SK-N-SH treated with all-trans-retinoic acid at 6 μM for 48 hours (cell line): Measurements from ENCODE around the gene SLC6A16.
"Not testable (repeated sequence)": the region's sequence is repeated elsewhere in the genome, so short reads cannot be mapped to it uniquely, and the experiment has no call there.

ENCODE experiments used
- ATAC-seq: fragments of 200-7000 bp; cut with Tn5 transposase; 3 replicates; pipeline ENCODE4 v1.9.1; 2020; ENCODE audit warnings: mild to moderate bottlenecking, moderate library complexity
- BACH2 ChIP-seq: fragments of 250-450 bp; sonication (Bioruptor Pico); IDR thresholded peaks from 2 replicates; pipeline ENCODE4 v1.9.0; 2021; ENCODE audit warnings: mild to moderate bottlenecking, borderline replicate concordance
- CREB5 ChIP-seq: fragments of 250-450 bp; sonication (Bioruptor Pico); IDR thresholded peaks from 2 replicates; pipeline ENCODE4 v1.5.1; 2020; ENCODE audit warnings: low read depth, mild to moderate bottlenecking, moderate library complexity
- CSDC2 ChIP-seq: fragments of 250-450 bp; sonication (Bioruptor Pico); IDR thresholded peaks from 2 replicates; pipeline ENCODE4 v1.5.0; 2020; ENCODE audit warnings: mild to moderate bottlenecking, moderate library complexity
- ESRRG ChIP-seq: fragments of 250-450 bp; sonication (Bioruptor Pico); IDR thresholded peaks from 2 replicates; pipeline ENCODE4 v1.6.1; 2021; ENCODE audit warnings: mild to moderate bottlenecking
- GLIS3 ChIP-seq: fragments of 250-450 bp; sonication (Bioruptor Pico); IDR thresholded peaks from 2 replicates; pipeline ENCODE4 v1.5.0; 2020; ENCODE audit warnings: mild to moderate bottlenecking, moderate library complexity
- ISL1 ChIP-seq: fragments of 250-450 bp; sonication (Bioruptor Pico); IDR thresholded peaks from 2 replicates; pipeline ENCODE4 v2.1.2; 2022; ENCODE audit warnings: mild to moderate bottlenecking, moderate library complexity
- PATZ1 ChIP-seq: fragments of 250-450 bp; sonication (Bioruptor Pico); IDR thresholded peaks from 2 replicates; pipeline ENCODE4 v1.8.0; 2020; ENCODE audit warnings: mild to moderate bottlenecking, moderate library complexity, borderline replicate concordance
- POU6F1 ChIP-seq: fragments of 250-450 bp; sonication (Bioruptor Pico); IDR thresholded peaks from 2 replicates; pipeline ENCODE4 v1.8.0; 2021; ENCODE audit warnings: low read depth, mild to moderate bottlenecking, moderate library complexity, borderline replicate concordance
- PPARA ChIP-seq: fragments of 250-450 bp; sonication (Bioruptor Pico); IDR thresholded peaks from 2 replicates; pipeline ENCODE4 v1.5.0; 2020; ENCODE audit warnings: mild to moderate bottlenecking, borderline replicate concordance
- RARB ChIP-seq: fragments of 250-450 bp; sonication (Bioruptor Pico); IDR thresholded peaks from 2 replicates; pipeline ENCODE4 v1.8.0; 2021; ENCODE audit warnings: mild to moderate bottlenecking, moderate library complexity
- TCF4 ChIP-seq: fragments of 250-450 bp; sonication (Bioruptor Pico); IDR thresholded peaks from 2 replicates; pipeline ENCODE4 v1.8.0; 2021; ENCODE audit warnings: mild to moderate bottlenecking, moderate library complexity, borderline replicate concordance
- TOX ChIP-seq: fragments of 250-450 bp; sonication (Bioruptor Pico); IDR thresholded peaks from 2 replicates; pipeline ENCODE4 v1.8.0; 2021; ENCODE audit warnings: mild to moderate bottlenecking, moderate library complexity, borderline replicate concordance
- TSHZ2 ChIP-seq: fragments of 250-450 bp; sonication (Bioruptor Pico); IDR thresholded peaks from 2 replicates; pipeline ENCODE4 v1.5.0; 2020; ENCODE audit warnings: mild to moderate bottlenecking, moderate library complexity
- ZC3H10 ChIP-seq: fragments of 250-450 bp; sonication (Bioruptor Pico); IDR thresholded peaks from 2 replicates; pipeline ENCODE4 v1.5.1; 2021; ENCODE audit warnings: mild to moderate bottlenecking, moderate library complexity
- ZFP3 ChIP-seq: fragments of 250-450 bp; sonication (Bioruptor Pico); IDR thresholded peaks from 2 replicates; pipeline ENCODE4 v1.5.0; 2020; ENCODE audit warnings: mild to moderate bottlenecking, moderate library complexity
- ZNF565 ChIP-seq: fragments of 450-650 bp; formaldehyde crosslinking; conservative IDR thresholded peaks from 2 replicates; pipeline ENCODE4 v1.5.0; 2020; ENCODE audit warnings: low read depth, mild to moderate bottlenecking, moderate library complexity
- ZNF70 ChIP-seq: fragments of 450-650 bp; formaldehyde crosslinking; IDR thresholded peaks from 2 replicates; pipeline ENCODE4 v1.5.0; 2020; ENCODE audit warnings: mild to moderate bottlenecking, moderate library complexity
- ZNF8 ChIP-seq: fragments of 450-650 bp; formaldehyde crosslinking; IDR thresholded peaks from 2 replicates; pipeline ENCODE4 v1.5.0; 2020; ENCODE audit warnings: mild to moderate bottlenecking, moderate library complexity
- TF ChIP-seq, protein P1 (sequence below): fragments of 250-450 bp; sonication (Bioruptor Pico); IDR thresholded peaks from 2 replicates; pipeline ENCODE4 v1.5.1; 2021; ENCODE audit warnings: mild to moderate bottlenecking, moderate library complexity

SLC6A16 gene

GRCh38 chr19:49290517-49290916 is 34.5 kb downstream of the SLC6A16 start:
- no peak for TF ChIP-seq ZC3H10
- TF ChIP-seq PATZ1 (CRISPR knock-in tag), result no peak
- no peak for TF ChIP-seq BACH2 (CRISPR knock-in tag)
- TF ChIP-seq TCF4, result no peak
- TF ChIP-seq ISL1 (CRISPR knock-in tag), result no peak
- TF ChIP-seq TOX, result no peak
- no peak for TF ChIP-seq ZNF565
- no peak for TF ChIP-seq RARB (CRISPR knock-in tag)
- TF ChIP-seq ESRRG (CRISPR knock-in tag), result no peak
- TF ChIP-seq, all 23 proteins: peak for 0
- no peak for ATAC-seq

DNA sequence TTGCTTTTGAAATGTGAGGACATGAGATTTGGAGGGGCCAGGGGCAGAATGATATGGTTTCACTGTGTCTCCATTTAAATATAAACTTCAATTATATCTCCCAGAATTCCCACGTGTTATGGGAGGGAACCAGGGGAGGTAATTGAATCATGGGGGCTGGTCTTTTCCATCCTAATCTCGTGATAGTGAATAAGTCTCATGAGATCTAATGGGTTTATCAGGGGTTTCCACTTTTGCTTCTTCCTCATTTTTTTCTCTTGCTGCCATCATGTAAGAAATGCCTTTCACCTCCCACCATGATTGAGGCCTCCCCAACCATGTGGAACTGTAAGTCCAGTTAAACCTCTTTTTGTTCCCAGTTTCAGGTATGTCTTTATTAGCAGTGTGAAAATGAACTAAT is 35.7 kb downstream of the SLC6A16 start:
- ATAC-seq, result not testable (repeated sequence)

- not testable (repeated sequence) for ATAC-seq
Measured at GRCh38 chr19:49288205-49288604, 36.8 kb downstream of the SLC6A16 start.

DNA sequence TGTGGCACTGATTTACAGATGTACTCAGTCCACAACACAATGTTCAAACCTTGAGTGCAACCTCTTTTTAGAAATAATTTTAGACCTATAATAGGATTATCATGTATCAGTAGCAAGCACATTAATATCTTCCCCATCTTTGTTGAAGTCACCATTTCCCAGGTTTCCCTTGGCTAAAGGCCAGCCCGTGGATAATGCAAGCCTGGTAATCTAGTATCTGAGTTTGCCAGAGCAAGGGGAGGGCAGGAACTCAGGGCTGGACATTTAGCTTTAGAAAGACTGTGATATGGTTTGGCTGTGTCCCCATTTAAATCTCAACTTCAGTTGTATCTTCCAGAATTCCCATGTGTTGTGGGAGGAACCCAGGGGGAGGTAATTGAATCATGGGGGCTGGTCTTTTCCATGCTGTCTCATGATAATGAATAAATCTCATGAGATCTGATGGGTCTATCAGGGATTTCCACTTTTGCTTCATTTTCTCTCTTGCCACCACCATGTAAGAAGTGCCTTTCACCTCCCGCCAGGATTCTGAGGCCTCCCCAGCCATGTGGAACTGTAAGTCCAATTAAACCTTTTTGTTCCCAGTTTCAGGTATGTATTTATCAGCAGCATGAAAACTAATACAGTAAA is 37.7 kb downstream of the SLC6A16 start:
- TF ChIP-seq ZNF70 (CRISPR knock-in tag) (no peak), POU6F1 (CRISPR knock-in tag) (no peak), GLIS3 (no peak)
- ATAC-seq, result no peak

GRCh38 chr19:49282184-49282583 is 42.8 kb downstream of the SLC6A16 start:
- ATAC-seq, result no peak
- TF ChIP-seq ZNF70 (CRISPR knock-in tag) (no peak), PPARA (CRISPR knock-in tag) (no peak), TOX (no peak), ZFP3 (CRISPR knock-in tag) (no peak), CSDC2 (CRISPR knock-in tag) (no peak), ISL1 (CRISPR knock-in tag) (no peak), GLIS3 (no peak), ZC3H10 (no peak), ZNF8 (no peak), RARB (CRISPR knock-in tag) (no peak), CREB5 (no peak), PATZ1 (CRISPR knock-in tag) (no peak), TSHZ2 (no peak), BACH2 (CRISPR knock-in tag) (no peak)
- TF ChIP-seq, protein P1, sequence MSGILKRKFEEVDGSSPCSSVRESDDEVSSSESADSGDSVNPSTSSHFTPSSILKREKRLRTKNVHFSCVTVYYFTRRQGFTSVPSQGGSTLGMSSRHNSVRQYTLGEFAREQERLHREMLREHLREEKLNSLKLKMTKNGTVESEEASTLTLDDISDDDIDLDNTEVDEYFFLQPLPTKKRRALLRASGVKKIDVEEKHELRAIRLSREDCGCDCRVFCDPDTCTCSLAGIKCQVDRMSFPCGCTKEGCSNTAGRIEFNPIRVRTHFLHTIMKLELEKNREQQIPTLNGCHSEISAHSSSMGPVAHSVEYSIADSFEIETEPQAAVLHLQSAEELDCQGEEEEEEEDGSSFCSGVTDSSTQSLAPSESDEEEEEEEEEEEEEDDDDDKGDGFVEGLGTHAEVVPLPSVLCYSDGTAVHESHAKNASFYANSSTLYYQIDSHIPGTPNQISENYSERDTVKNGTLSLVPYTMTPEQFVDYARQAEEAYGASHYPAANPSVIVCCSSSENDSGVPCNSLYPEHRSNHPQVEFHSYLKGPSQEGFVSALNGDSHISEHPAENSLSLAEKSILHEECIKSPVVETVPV (CRISPR knock-in tag), result no peak
